Esophagus squamous epithelium (tissue), 5 donors: ENCODE measurements around the gene CD44. TPM values are rescaled to one million over a fixed set of nuclear protein-coding genes. Genes with fewer than 3 reads are reported as not detected.

ENCODE experiments used
- DNase-seq: peaks from one replicate; lab custom pipeline; 2025; lab: John Stamatoyannopoulos, UW
- H3K27ac ChIP-seq, 4 donors: fragments of 200-600 bp; sonication (generic); one replicate each; pipeline ENCODE4 v1.5.1; 2016 to 2019; ENCODE audit warnings: mild to moderate bottlenecking in 1 of 4
- H3K27me3 ChIP-seq, 4 donors: fragments of 200-600 bp; sonication (generic); 1 replicate in 3 of 4; 2 replicates in 1 of 4; pipeline versions ENCODE4 v1.5.1 to v1.6.0; 2017 to 2021; ENCODE audit warnings: antibody characterized with exemption in 1 of 4
- H3K36me3 ChIP-seq, 3 donors: fragments of 200-600 bp; sonication (generic); one replicate each; pipeline ENCODE4 v1.5.1; 2016 to 2019
- H3K4me1 ChIP-seq, 3 donors: fragments of 200-600 bp; sonication (generic); one replicate each; pipeline ENCODE4 v1.5.1; 2017 to 2019
- H3K4me3 ChIP-seq, 4 donors: fragments of 200-600 bp; sonication (generic); 1 replicate in 3 of 4; 2 replicates in 1 of 4; pipeline ENCODE4 v1.5.1; 2016 to 2019; ENCODE audit warnings: mild to moderate bottlenecking in 2 of 4, moderate library complexity in 1 of 4
- H3K9me3 ChIP-seq, 3 donors: fragments of 200-600 bp; sonication (generic); one replicate each; pipeline ENCODE4 v1.5.1; 2016 to 2019
- POLR2A ChIP-seq, 4 donors: fragments of 450-650 bp; IDR thresholded peaks; one replicate each; pipeline ENCODE4 v1.6.1; 2017; ENCODE audit warnings: antibody characterized with exemption in 4 of 4, mild to moderate bottlenecking in 4 of 4, moderate library complexity in 3 of 4
- WGBS, 2 donors: methylation state at CpG; one replicate each; pipeline ENCODE4 v1.1.5; 2018; 5-methylcytosine and 5-hydroxymethylcytosine counted together
- intact Hi-C: fragments of 100-400 bp; cut with DNase I; formaldehyde crosslinking; loops from one replicate; pipeline ENCODE4 v1.15.0; 2022
- total RNA-seq, 4 donors: library from RNA; depleted of rRNA; stranded (reverse); fragments of >200 nt; gene quantifications; one replicate each; pipeline ENCODE4 v1.1.0, GENCODE V29; 2016
- TF ChIP-seq, protein P1 (sequence below), 6 experiments: fragments of 450-650 bp in 4 of 6; fragments of 200-600 bp in 2 of 6; sonication (generic) in 2 of 6; IDR thresholded peaks; one replicate each; pipeline ENCODE4 v1.5.1; 2016 to 2019; ENCODE audit warnings: antibody characterized with exemption in 6 of 6, mild to moderate bottlenecking in 4 of 6, moderate library complexity in 4 of 6
- donor health status: DM: yes; HTN: yes; CAD: no.

CD44 gene
- total RNA-seq, 4 donors from 2014 or later = 418 to 565 (median 463) TPM

DNA sequence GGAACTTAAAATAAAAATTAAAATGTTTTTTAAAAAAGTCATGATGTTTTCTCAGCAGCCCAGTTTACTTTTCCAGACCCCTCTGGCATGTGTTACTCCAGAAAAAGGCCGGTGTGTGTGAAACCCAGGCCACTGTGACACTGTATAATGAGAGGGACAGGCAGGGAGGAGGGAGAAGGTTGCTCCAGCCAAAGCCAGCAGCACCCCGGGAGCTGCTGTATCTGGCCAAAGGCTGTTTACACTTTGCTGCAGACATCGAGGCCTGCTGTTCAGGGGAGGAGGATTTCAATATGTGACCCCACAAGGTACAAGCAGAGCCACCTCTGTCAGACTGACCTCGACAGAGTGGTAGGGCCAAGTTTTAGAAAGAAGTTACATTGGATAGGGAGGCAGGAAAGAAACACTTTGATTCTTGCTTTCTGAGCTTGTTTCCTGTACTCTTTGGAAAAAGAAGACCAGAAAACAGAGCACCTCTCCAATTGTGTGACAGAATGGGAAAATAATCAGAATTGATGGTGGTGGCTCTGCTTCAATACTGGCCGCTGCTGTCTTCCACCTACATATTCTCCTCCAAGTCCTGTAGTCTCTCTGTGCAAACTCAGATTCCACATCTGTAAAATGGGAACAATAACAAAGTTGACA is 41.0 kb upstream of the CD44 start:
- peak overlapping the region in 2 of 4 donors; percentile 10 to 69 for H3K27ac ChIP-seq
- no peak overlapping the region for H3K4me3 ChIP-seq
- H3K36me3 ChIP-seq = no peaks in the 10 kb centered on the region
- WGBS, 2 donors = 44 to 52% methylated on average over 5 of the region's 5 CpGs
- TF ChIP-seq, protein P1, sequence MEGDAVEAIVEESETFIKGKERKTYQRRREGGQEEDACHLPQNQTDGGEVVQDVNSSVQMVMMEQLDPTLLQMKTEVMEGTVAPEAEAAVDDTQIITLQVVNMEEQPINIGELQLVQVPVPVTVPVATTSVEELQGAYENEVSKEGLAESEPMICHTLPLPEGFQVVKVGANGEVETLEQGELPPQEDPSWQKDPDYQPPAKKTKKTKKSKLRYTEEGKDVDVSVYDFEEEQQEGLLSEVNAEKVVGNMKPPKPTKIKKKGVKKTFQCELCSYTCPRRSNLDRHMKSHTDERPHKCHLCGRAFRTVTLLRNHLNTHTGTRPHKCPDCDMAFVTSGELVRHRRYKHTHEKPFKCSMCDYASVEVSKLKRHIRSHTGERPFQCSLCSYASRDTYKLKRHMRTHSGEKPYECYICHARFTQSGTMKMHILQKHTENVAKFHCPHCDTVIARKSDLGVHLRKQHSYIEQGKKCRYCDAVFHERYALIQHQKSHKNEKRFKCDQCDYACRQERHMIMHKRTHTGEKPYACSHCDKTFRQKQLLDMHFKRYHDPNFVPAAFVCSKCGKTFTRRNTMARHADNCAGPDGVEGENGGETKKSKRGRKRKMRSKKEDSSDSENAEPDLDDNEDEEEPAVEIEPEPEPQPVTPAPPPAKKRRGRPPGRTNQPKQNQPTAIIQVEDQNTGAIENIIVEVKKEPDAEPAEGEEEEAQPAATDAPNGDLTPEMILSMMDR (IDR thresholded peaks at IDR 0.05) = no peak
- no peak for TF ChIP-seq POLR2A (IDR thresholded peaks at IDR 0.05)
- H3K27me3 ChIP-seq = no peaks in the 10 kb centered on the region
- peaks cover 4 to 32% (median 10%) of the 10 kb centered on the region in 3 donors for H3K4me1 ChIP-seq
- intact Hi-C loops = no loop called here
- H3K9me3 ChIP-seq = no peaks in the 10 kb centered on the region
- DNase-seq = no peak

DNA sequence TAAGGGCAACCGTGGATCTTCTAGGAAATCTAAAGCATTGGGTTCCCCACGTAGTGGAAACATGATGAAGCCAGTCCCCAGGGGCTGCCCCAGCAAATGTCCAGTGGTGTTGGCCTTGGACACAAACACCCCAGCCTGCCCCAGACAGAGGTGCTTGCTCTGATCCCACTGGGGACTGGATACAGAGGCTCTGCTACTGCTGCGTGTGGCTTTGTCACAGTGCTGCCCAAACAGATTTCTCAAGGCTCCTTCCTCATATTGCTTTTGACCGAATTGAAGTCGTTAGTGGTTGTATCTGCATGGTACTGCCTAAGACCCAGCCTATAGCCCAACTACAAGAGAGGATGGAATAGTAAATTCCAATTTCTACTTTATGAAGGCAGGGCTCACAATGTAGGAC is 40.1 kb upstream of the CD44 start:
- intact Hi-C loops = no loop called here
- Histone ChIP-seq H3K4me3 (no peak overlapping the region), H3K27ac (peak overlapping the region in 3 of 4 donors; percentile 23 to 69 (median 64)), H3K9me3 (no peaks in the 10 kb centered on the region), H3K36me3 (no peaks in the 10 kb centered on the region), H3K4me1 (peaks cover 7 to 40% (median 16%) of the 10 kb centered on the region in 3 donors), H3K27me3 (no peaks in the 10 kb centered on the region)
- WGBS, 2 donors = 83% methylated on average over 3 to 4 of the region's 5 CpGs
- DNase-seq = no peak
- TF ChIP-seq, protein P1 (IDR thresholded peaks at IDR 0.05) = no peak
- no peak for TF ChIP-seq POLR2A (IDR thresholded peaks at IDR 0.05)

DNA sequence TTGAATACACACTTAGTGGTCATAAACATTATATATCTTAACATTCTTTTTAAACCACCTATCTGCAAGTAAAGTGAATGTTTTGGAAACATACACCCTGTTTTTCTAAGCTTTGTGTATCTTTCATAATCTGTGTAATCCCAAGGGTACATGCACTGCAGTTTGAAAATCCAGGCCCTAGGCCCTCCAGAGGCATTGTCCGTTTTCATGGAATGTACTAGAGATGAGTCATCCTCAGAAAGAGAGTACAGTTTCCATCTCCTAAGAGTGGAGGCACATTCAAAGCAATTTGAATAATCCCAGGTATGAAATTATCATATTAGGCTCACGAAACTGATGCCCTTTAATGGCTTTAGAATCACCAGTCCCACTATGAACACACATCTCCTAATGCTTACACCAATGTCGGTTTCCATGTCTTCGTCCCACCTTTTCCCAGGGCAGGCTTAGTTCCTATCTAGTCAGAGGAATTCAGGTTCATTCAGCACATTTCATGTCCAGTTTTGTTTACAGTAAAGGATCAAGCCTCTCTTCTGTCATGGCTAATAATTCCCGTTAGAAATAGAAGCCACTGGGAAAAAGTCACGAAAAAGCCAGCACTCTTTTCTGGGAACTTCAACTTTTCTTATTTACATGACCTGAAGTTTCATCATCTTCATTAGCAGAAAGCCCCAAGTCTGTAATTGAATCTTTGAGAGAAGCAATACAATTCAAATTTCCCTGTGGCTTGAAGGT is 39.5 kb upstream of the CD44 start:
- intact Hi-C loops = no loop called here
- no peak for TF ChIP-seq POLR2A (IDR thresholded peaks at IDR 0.05)
- TF ChIP-seq, protein P1 (IDR thresholded peaks at IDR 0.05) = no peak
- Histone ChIP-seq H3K4me1 (peaks cover 7 to 46% (median 16%) of the 10 kb centered on the region in 3 donors), H3K9me3 (no peaks in the 10 kb centered on the region), H3K27ac (peak overlapping the region; percentile 19 to 69 (median 44)), H3K27me3 (no peaks in the 10 kb centered on the region), H3K36me3 (no peaks in the 10 kb centered on the region), H3K4me3 (no peak overlapping the region)
- no peak for DNase-seq
- WGBS, 2 donors = 55 to 58% methylated on average over 6 of the region's 6 CpGs

DNA sequence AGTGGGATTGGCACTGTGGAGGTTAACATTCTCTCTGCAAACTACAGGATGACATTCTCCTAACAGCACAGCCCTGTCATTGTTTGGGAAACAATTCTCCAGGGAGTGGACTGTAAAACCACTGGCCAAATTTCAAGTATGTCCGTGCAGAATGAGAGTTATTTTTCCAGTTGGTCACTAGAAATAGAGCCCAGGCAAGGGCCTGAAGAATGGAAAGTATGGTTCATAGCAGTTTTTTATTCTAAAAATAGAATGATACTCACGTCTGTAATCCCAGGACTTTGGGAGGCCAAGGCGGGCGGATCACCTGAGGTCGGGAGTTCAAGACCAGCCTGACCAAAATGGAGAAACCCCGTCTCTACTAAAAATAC is 39.0 kb upstream of the CD44 start:
- peak overlapping the region; percentile 19 to 69 (median 62) for H3K27ac ChIP-seq
- intact Hi-C loops = no loop called here
- H3K4me1 ChIP-seq = peaks cover 7 to 52% (median 16%) of the 10 kb centered on the region in 3 donors
- TF ChIP-seq POLR2A (IDR thresholded peaks at IDR 0.05) = no peak
- TF ChIP-seq, protein P1 (IDR thresholded peaks at IDR 0.05) = no peak
- DNase-seq = no peak
- H3K27me3 ChIP-seq = no peaks in the 10 kb centered on the region
- H3K9me3 ChIP-seq = no peaks in the 10 kb centered on the region
- WGBS, 2 donors = 45 to 67% methylated on average over 5 of the region's 6 CpGs
- H3K36me3 ChIP-seq = no peaks in the 10 kb centered on the region
- H3K4me3 ChIP-seq = no peak overlapping the region

DNA sequence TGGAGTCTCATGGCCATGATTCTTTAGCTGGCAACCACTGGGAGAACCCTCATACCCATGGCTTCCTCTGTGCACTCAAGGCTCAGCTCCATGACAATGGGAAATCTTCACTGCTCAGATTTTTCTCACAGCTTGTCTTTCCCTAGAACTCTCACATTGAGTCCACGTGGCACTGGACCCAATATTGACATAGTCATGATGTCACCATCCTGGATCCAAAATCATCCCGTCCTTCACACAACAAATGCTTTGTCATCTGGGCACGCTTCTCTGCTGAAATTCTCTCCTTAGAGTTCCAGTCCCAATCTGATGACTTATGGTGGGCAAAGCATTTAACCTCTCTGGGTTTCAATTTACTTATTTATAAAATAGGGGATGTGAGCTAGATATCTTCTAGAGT is 37.7 kb upstream of the CD44 start:
- Histone ChIP-seq H3K27ac (peak overlapping the region in 1 of 4 donors; percentile 57), H3K4me3 (no peak overlapping the region), H3K4me1 (peaks cover 7 to 62% (median 24%) of the 10 kb centered on the region in 3 donors), H3K9me3 (no peaks in the 10 kb centered on the region), H3K27me3 (no peaks in the 10 kb centered on the region), H3K36me3 (no peaks in the 10 kb centered on the region)
- 74 to 76% methylated on average over 3 of the region's 3 CpGs for WGBS, 2 donors
- DNase-seq = no peak
- intact Hi-C loops = no loop called here
- TF ChIP-seq POLR2A (IDR thresholded peaks at IDR 0.05) = no peak
